Colonic mucosa (tissue), 4 donors: Measurements from ENCODE around the gene AKIP1. TPM values are rescaled to one million over a fixed set of nuclear protein-coding genes. Genes with fewer than 3 reads are reported as not detected.
"Not testable (repeated sequence)": the region's sequence is repeated elsewhere in the genome, so short reads cannot be mapped to it uniquely, and the experiment has no call there.

Source experiments
- DNase-seq: peaks from one replicate; pipeline ENCODE4 v3.0.0-alpha.2; 2020
- H3K27ac ChIP-seq: fragments of 200-600 bp; one replicate; pipeline ENCODE4 v1.8.0; 2021
- H3K27me3 ChIP-seq: fragments of 200-600 bp; one replicate; pipeline ENCODE4 v1.8.0; 2021
- H3K36me3 ChIP-seq: fragments of 200-600 bp; one replicate; pipeline ENCODE4 v1.8.0; 2021
- H3K4me1 ChIP-seq: fragments of 200-600 bp; one replicate; pipeline ENCODE4 v1.8.0; 2021; ENCODE audit warnings: mild to moderate bottlenecking
- H3K4me3 ChIP-seq: fragments of 200-600 bp; one replicate; pipeline ENCODE4 v1.8.0; 2021
- H3K9ac ChIP-seq, 2 donors: one replicate each; pipeline ENCODE4 v1.7.0; 2013; ENCODE audit warnings: control low read depth in 2 of 2, low read depth in 2 of 2, low read length in 2 of 2
- H3K9me3 ChIP-seq: fragments of 200-600 bp; one replicate; pipeline ENCODE4 v1.8.0; 2021
- intact Hi-C: fragments of 100-400 bp; cut with DNase I; formaldehyde crosslinking; loops from one replicate; pipeline ENCODE4 v1.14.1; 2022
- total RNA-seq, 2 donors: library from RNA; stranded (reverse); fragmentation: NEBNext Ultra II Directional in 1 of 2; extraction: Animal tissue kit (Norgen Biotek cat#: 25700) in 1 of 2; gene quantifications; one replicate each; pipeline ENCODE4 v1.2.1, GENCODE V29; 2021
- TF ChIP-seq, protein P1 (sequence below): fragments of 200-600 bp; IDR thresholded peaks from one replicate; pipeline ENCODE4 v1.8.0; 2022; ENCODE audit warnings: antibody characterized with exemption, mild to moderate bottlenecking
- donor health status: healthy.
- donor health status: DM: no; HTN: no; CAD: no.
- donor health status: DM: no; HTN: no; CAD: no.

The AKIP1 gene
- total RNA-seq, 2 donors from 2014 or later, result 16.7 to 22.3 TPM

GRCh38 chr11:8886322-8886721 is 24.7 kb upstream of the AKIP1 start:
- DNase-seq, result no peak
- Histone ChIP-seq H3K9me3 (no peaks in the 10 kb centered on the region), H3K27ac (no peak overlapping the region), H3K4me3 (no peak overlapping the region), H3K27me3 (no peaks in the 10 kb centered on the region), H3K4me1 (no peaks in the 10 kb centered on the region), H3K9ac (no peak overlapping the region), H3K36me3 (no peaks in the 10 kb centered on the region)
- TF ChIP-seq, protein P1, sequence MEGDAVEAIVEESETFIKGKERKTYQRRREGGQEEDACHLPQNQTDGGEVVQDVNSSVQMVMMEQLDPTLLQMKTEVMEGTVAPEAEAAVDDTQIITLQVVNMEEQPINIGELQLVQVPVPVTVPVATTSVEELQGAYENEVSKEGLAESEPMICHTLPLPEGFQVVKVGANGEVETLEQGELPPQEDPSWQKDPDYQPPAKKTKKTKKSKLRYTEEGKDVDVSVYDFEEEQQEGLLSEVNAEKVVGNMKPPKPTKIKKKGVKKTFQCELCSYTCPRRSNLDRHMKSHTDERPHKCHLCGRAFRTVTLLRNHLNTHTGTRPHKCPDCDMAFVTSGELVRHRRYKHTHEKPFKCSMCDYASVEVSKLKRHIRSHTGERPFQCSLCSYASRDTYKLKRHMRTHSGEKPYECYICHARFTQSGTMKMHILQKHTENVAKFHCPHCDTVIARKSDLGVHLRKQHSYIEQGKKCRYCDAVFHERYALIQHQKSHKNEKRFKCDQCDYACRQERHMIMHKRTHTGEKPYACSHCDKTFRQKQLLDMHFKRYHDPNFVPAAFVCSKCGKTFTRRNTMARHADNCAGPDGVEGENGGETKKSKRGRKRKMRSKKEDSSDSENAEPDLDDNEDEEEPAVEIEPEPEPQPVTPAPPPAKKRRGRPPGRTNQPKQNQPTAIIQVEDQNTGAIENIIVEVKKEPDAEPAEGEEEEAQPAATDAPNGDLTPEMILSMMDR, result no peak
- intact Hi-C loops, result no loop called here

- H3K36me3 ChIP-seq, H3K9ac ChIP-seq, H3K27me3 ChIP-seq, DNase-seq, H3K9me3 ChIP-seq, H3K27ac ChIP-seq, H3K4me1 ChIP-seq, intact Hi-C loops, H3K4me3 ChIP-seq: not testable (repeated sequence)
Observed at GRCh38 chr11:8891185-8891584, 19.8 kb upstream of the AKIP1 start.

- Histone ChIP-seq H3K4me1 (no peaks in the 10 kb centered on the region), H3K36me3 (no peaks in the 10 kb centered on the region), H3K27me3 (no peaks in the 10 kb centered on the region), H3K27ac (no peak overlapping the region), H3K4me3 (no peak overlapping the region), H3K9ac (no peak overlapping the region), H3K9me3 (no peaks in the 10 kb centered on the region)
- intact Hi-C loops, result no loop called here
- no peak for DNase-seq
- TF ChIP-seq, protein P1, result no peak
Observed at GRCh38 chr11:8899119-8899753, 11.8 kb upstream of the AKIP1 start.

DNA sequence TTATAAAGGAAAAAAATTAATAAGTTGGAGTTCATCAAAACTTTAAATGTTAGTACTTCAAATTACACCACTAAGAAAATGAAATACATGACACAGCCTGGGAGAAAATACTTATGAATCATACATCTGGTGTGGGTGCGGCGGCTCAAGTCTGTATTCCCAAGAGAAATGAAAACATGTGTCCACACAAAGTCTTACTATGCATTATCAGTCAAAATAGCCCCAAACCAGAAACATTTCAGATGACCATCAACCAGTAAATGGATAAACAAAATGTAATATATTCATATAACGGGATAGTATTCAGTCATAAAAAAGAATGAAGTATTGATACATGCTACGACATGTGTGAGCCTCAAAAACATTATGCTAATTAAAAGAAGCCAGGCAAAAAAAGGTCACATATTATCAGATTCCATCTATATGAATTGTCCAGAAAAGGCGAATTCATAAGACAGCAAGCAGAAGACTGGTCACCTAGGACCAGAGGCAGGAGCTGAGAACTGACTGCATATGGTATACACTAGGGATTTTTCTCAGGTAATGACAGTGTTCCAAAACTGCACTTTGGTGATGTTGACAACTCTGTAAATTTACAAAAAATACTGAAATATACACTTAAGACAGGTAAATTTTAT is 5.3 kb upstream of the AKIP1 start:
- Histone ChIP-seq H3K9me3 (no peaks in the 10 kb centered on the region), H3K9ac (no peak overlapping the region), H3K4me3 (no peak overlapping the region), H3K36me3 (no peaks in the 10 kb centered on the region), H3K27ac (no peak overlapping the region), H3K4me1 (no peaks in the 10 kb centered on the region), H3K27me3 (no peaks in the 10 kb centered on the region)
- no peak for DNase-seq
- intact Hi-C loops, result no loop called here
- TF ChIP-seq, protein P1, result no peak

- H3K36me3 ChIP-seq, result no peaks in the 10 kb centered on the region
- H3K9me3 ChIP-seq, result no peaks in the 10 kb centered on the region
- H3K4me1 ChIP-seq, result no peaks in the 10 kb centered on the region
- no peaks in the 10 kb centered on the region for H3K27me3 ChIP-seq
- intact Hi-C loops, result no loop called here
- TF ChIP-seq, protein P1, result no peak
- H3K9ac ChIP-seq, result no peak overlapping the region
- DNase-seq, result no peak
- no peak overlapping the region for H3K4me3 ChIP-seq
- H3K27ac ChIP-seq, result no peak overlapping the region
Observed at GRCh38 chr11:8907116-8907515, 3.9 kb upstream of the AKIP1 start.

DNA sequence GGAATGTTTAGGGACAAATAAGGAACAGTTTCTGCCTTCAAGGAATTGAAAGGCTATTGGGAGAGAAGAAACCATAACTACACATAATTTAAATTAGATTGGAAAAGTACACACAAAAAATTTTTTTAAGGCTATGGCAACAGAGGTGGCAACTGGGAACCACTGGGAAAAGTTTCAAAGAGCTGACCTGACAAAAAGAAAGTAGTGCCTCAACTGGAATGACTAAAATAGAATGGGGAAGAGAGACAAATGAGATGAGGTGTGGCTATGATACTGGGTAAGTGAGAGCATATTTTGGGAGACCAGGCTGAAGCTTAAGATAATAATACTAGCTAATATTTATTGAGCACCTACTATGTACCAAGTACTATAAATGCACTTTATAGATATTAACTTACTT is 2.9 kb upstream of the AKIP1 start:
- H3K27ac ChIP-seq, result no peak overlapping the region
- H3K9me3 ChIP-seq, result no peaks in the 10 kb centered on the region
- no peaks in the 10 kb centered on the region for H3K27me3 ChIP-seq
- no peaks in the 10 kb centered on the region for H3K36me3 ChIP-seq
- H3K4me3 ChIP-seq, result no peak overlapping the region
- TF ChIP-seq, protein P1, result no peak
- intact Hi-C loops, result no loop called here
- H3K9ac ChIP-seq, result no peak overlapping the region
- H3K4me1 ChIP-seq, result no peaks in the 10 kb centered on the region
- DNase-seq, result no peak
